Measurements from ENCODE around the gene ARHGEF3.
A peak's percentile ranks its signal among the peaks of the same experiment; 100 is the strongest.

Gene ARHGEF3

GRCh38 chr3:56801662-56802377 lies at the start of gene ARHGEF3:
Gene ARHGEF3, minus strand, starts transcription at chr3:56801949. Its CDS starts 151 bp downstream, at chr3:56801798.
- peak; percentile 90 for DNase-seq (ENCODE audit: low spot score)

- DNase-seq (ENCODE audit: low spot score): no peak
Measured at GRCh38 chr3:56849698-56850097, 47.9 kb upstream of the ARHGEF3 start.

DNA sequence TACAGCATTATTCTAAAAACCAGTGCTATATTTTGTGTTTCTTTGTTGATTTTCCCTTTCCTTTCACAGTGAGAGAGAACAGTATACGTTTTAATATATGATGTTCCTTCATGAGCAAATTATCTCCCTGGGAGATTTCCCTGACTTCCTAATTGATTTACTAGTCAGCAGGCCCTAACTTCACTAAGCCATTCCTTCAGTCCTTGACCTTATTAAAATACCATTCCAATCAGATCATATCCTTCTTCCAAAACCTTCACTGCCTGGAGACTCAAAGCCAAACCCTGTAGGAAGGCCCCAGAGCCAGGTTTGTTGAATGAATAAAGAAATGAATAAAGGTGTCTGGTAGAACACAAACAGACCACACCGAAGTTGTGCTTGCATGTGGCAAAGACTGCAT lies 43.8 kb upstream of the ARHGEF3 start:
- DNase-seq (ENCODE audit: low spot score): no peak

- no peak for DNase-seq (ENCODE audit: low spot score)
Measured at GRCh38 chr3:56844536-56844935, 42.8 kb upstream of the ARHGEF3 start.

GRCh38 chr3:56839784-56840715 lies 38.3 kb upstream of the ARHGEF3 start:
- no peak for DNase-seq (ENCODE audit: low spot score)

DNA sequence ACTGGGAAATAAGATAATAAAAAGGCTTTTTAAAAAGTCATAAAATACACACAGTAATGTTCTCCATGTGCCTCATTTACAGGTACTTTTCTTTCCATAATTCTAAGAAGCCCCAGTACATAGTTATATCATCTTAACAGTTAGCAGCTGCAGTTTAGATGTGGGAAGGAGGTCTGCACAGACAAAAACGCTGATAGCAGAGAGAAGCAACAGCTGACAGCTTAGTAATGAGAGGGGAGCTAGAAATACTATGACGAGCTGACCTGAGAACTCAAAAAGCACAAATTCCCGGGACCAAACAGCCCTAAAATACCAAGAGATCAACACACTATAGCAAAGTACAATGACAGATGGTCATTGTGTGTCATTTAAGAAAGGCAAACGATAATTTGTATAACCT lies 36.7 kb upstream of the ARHGEF3 start:
- no peak for DNase-seq (ENCODE audit: low spot score)

GRCh38 chr3:56837196-56837955 lies 35.6 kb upstream of the ARHGEF3 start:
- DNase-seq (ENCODE audit: low spot score): no peak

DNA sequence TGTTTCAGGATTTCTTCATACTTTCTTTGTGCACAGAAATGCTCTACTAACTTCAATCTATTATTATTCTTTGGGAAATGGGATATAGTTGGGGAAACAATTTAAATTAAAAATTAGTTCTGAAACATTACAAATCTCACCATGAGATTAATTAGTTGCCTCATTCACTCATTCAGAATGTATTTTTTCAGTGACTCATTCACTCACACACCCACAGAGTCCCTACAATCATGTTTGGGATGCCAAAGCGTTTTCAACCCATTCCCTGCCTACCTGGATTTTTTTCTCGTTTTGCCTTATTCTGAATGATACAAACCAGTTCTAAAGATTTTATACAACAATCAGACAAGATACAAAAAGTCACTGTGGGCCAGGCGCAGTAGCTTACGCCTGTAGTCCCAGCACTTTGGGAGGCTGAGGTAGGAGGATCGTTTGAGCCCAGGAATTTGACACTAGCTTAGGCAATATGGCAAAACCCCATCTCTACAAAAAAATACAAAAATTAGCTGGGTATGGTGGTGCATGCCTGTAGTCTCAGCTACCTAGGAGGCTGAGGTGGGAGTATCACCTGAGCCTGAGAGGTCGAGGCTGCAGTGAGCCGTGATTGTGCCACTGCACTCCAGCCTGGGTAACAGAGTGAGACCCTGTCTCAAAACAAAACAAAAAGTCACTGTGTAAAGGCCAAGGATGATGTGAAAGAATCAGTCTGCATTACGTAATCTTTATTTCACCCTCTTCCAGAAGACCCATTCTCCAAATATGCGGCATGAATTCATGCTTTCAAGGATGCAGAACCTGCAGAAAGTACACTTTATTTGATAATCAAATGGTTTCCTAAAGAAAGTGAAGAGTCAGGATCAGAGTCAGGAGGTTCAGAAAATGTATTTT lies 34.8 kb upstream of the ARHGEF3 start:
- DNase-seq (ENCODE audit: low spot score): no peak

GRCh38 chr3:56835650-56836227 lies 34.0 kb upstream of the ARHGEF3 start:
- no peak for DNase-seq (ENCODE audit: low spot score)

GRCh38 chr3:56833536-56833935 lies 31.8 kb upstream of the ARHGEF3 start:
- DNase-seq (ENCODE audit: low spot score): no peak

DNA sequence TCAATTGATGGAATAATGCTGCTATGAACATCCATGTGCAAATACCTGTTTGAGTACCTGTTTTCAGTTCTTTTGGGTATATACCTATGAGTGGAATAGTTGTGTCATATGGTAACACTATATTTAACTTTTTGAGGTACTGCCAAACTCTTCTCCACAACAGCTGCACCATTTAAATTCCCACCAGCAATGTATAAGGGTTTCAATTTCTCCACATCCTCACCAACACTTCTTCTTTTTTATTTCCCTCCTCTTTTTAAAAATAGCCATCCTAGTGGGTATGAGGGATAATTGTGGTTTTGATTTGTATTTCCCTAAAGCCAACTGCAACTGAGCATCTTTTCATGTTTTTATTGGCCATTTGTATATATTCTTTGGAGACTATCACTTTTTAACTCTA lies 31.3 kb upstream of the ARHGEF3 start:
- DNase-seq (ENCODE audit: low spot score): no peak

DNA sequence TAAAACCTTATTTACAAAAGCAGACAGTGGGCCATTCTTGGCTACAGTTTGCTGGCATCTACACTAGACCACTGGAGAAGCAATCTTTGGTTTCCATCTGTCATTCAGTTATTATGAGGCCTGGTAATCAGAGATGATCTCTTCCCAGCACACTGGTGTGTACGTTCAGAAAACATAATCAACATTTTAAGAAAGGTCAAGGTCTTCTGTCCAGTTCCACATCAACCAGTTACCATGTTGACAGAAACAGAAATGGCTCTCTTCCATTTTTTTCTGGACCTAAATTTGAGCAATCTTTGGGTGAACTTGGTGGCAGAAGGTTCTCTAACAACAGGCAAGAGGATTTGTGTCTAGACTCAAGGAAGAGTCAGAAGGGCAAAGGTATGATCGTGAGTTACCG lies 29.8 kb upstream of the ARHGEF3 start:
- DNase-seq (ENCODE audit: low spot score): no peak

- DNase-seq (ENCODE audit: low spot score): no peak
Measured at GRCh38 chr3:56830884-56831283, 29.1 kb upstream of the ARHGEF3 start.

- DNase-seq (ENCODE audit: low spot score): no peak
Measured at GRCh38 chr3:56829533-56829932, 27.8 kb upstream of the ARHGEF3 start.

- DNase-seq (ENCODE audit: low spot score): no peak
Measured at GRCh38 chr3:56826831-56827722, 25.3 kb upstream of the ARHGEF3 start.

GRCh38 chr3:56825567-56826438 lies 24.1 kb upstream of the ARHGEF3 start:
- no peak for DNase-seq (ENCODE audit: low spot score)

DNA sequence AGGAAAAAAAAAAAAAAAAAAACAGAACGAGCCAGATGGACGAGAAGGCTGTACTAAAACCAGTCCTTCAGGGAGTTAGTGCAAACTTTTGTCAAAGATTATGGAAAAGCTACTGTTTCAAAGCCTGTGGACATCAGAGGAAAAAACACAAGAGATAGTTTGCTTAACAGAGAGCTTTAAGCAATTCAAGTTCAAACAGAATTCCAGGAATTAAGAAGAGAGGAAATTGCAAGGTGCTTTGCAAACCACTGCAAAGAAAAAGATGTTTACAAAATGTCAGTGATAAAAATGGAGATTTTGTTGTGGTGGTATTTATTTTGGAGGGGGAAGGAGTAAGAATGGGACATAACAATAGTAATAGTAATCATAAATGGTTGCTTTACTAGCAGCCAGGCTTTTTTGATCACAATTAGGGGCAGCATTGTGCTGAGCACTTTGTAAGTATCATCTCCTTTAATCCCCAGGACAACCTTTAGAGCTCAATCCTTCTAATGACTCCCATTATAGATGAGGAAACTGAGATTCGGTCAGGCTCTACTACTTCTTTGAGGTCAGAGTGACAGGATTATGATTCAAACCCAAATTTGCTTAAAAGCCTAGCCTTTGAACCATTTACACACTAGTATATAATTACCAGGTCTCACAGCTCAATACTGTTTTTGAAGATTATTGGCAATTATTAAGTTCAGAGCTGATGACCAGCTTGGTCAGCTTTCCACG lies 22.4 kb upstream of the ARHGEF3 start:
- no peak for DNase-seq (ENCODE audit: low spot score)

DNA sequence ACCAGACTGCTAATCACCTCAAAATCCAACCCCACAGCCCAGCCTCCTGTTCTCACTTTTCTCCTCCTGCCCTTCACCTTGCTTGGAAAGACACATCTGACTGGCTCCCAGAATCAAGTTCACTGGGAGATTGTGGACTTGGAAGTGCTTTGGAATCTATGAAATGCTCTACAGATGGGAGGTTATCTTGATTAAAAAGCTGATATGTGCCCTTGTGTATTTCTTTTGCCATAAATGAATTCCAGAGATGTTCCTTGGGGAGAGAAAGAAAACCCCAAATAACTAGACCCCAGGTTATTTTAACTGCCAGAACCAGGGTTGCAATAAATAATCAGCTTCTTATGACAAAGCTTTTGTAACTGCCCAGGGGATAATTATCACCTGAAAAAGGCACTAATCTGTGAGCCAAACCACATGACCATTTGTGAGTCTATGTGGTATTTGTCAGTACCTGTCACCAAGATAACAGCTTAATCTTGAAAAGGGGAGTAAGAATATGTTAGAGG lies 21.7 kb upstream of the ARHGEF3 start:
- no peak for DNase-seq (ENCODE audit: low spot score)
